DMS114 treated with DMSO at 0.1 percent for 48 hours (cell line): Measurements from ENCODE around the gene TRPC4AP.
"Not testable (repeated sequence)": the region's sequence is repeated elsewhere in the genome, so short reads cannot be mapped to it uniquely, and the experiment has no call there.

ENCODE experiments used
- DNase-seq: peaks from one replicate; lab custom pipeline; 2025; ENCODE audit not compliant: unreplicated experiment; lab: John Stamatoyannopoulos, UW

The TRPC4AP gene

DNA sequence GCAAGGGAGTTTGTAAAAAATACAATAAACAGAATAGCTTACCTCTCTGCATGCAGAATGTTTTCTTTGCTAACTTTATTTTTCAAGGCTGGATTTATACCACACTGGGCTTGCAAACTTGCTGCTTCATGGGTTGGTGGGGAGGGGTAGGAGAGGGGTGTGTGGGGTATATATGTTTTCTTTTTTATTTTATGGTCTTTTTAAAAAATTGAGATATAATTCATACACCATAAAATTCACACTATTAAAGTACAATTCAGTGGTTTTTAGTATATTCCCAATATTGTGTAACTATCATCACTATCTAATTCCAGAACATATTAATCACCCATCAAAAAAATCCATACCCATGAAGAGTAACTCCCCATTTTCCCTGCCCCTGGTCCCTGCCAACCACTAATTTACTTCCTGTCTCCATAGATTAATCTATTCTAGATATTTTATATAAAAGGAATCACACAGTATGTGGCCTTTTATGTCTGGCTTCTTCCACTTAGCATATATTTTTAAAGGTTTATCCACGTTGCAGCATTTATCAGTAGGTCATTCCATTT, 14.3 kb upstream of the TRPC4AP start:
- DNase-seq, result no peak

DNA sequence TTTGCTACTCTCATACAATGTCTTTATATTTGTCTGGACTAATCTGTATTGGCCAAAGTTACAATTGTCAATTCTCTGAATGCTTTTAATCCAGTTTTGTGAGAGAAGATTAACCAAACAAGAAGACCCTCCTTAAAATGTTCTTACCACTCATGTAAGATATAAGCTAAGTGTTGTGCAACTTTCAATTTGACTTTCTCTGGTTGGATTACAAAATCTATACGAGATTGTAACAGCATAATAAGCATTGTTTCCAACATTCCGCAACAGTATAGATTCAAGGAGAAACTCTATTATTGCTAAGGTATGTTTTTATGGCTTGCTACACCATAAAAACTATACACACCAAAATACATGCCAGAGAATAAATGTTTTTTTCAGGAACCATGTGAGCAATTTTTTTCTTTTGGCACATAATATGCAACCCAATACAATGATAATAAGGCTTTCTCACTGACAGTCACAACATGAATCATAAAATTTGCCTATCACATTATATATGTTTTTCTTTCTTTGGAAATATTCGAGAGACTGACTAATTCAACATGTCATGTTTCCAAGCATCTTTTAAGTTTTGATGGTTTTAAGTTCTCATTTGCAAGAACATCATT, 12.2 kb upstream of the TRPC4AP start:
- no peak for DNase-seq

DNA sequence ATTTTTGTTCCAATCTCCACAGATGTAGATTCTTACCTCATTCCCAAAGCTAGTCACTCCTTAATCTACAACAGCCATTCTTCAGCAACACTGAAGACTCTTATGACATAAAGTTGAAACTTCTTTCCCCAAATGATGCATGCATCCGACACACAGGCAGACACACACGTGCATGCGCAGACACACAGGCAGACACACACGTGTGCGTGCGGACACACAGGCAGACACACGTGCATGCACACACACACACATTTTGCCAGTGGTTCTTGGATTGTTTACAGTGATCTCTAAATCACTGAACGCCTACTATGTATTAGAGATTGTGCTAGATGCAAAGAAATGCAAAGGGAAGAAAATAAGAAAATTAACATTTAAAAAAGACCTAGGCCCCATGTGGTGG, 9.0 kb upstream of the TRPC4AP start:
- no peak for DNase-seq

DNA sequence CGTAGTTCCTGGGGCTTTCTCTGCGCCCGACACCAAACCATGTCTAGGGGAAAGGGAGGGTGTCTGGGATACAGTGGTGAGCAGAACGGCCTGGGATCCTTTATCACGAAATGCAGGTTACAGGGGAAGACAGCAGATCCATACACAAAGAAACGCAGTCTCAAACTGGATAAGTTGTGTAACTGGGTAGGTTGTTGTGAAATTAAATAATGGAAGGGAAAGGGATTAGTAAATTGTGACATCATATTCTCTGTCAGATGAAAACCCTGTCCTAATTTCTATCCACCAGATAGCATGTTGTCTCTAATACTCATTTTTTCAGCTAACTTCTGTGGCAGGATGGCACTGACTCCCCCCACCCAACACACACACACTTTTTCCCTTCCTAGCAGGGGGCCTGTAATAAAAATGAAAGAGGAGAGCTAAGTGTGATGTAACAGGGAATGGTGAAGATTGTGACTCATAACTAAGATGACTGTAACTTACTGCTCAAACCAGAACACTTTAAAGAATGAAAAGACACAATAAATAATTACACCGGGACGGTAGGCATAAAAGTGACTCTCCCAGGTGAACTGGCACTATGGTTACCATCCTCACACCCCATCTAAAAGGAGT, 769 bp upstream of the TRPC4AP start:
- DNase-seq, result no peak

DNA sequence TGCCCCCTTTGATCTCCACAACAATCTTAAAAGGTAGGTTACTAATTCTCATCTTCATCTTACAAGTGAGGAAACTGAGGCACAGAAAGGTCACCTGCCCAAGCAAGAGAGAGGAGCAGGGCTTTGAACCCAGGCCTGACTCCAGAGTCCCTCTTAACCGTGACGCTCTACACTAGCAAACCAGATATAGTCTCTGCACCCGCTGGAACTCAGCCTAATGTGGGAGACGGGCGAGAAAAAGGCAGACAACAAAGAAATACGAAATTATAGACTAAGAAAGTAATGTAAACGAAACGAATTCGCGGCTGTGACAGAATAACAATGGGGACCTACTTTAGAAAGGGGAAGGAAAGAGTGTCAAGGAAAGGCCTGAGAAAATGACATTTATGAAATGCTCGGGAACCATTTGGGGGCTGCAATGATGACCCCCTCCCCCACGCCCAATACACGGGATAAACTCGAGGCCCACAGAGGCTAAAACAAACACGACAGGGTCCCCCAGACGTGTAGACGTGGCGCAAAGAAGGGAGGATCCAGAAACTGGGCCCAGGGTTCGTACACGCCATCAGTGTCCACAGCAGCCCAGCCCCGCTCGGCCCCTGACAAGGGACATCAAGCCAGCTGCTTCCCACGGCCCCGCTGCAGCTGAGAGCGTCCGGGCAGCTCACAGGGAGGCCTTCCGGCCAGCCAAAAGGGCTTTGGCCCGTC, 637 bp downstream of the TRPC4AP start:
- DNase-seq, result no peak

DNA sequence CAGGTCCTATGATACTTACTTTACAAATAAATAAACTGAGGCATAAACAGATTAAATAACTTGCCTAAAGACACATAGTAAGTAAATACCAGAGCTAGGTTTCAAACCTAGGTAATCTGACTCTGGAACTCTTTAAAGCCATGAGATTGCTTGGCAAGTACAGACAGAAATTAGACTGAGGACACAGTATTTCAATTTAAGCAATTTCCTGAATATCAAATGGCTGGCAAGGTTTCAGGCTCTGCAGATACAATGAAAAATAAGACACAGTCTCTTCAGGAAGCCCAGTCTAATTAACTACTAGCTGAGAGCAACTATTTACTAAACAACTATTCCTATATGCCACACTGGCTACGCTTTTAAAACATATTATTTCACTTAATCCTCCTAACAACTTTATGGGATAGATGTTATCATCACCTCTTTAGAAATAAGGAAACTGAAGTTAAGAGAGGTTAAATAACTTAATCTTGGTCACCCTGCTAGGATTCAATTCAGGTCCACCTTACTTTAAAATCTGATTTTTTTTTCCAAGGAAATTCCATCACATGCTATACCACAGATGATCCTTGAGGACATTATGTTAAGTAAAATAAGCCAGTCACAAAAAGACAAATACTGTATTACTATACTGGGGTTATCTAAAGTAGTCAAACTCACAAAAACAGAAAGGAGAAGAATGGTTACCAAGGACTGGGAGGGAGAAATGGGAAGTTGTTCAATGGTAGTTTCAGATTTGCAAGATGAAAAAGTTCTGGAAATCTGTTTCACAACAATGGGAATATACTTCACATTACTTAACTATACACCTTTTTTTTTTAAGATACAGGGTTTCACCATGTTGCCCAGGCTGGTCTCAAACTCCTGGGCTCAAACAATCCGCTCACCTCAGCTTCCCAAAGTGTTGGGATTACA, 4.1 kb downstream of the TRPC4AP start:
- DNase-seq, result no peak

DNA sequence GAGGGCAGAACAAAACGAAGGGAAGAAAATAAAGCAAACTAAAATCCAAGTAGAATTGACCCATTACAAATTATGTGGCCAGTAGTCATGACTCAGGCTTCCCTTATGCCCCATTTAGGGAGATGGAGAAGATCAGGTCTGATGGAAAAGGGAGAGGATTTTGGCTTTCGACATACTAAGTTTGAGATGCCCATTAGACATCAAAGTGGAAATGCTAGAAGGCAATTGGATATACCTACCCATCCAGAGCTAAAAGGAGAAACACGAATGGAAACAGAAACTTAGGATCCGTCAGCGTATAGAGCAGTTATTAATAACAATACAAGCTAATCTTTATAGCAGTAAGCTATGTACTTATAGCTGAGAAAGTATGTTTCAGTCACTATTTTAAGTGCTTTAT, 4.8 kb downstream of the TRPC4AP start:
- DNase-seq, result no peak

DNA sequence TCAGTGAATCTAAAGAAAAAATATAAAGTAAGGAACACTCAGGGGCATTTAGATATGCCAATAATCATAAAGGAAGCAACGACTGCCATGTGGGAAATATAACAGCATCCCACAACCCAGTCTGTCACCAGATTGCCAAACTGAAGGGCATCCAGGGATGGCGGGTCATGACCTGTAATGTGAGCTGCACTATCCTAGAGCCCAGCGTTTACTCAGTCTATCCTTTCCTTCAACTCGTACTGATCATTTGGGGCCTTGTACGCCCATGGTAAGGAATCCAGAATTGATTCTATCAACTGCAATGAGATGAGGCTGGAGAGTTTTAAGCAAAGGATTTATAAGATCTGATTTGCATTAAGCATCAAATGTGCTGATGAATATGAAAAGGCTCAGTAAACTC, 5.3 kb downstream of the TRPC4AP start:
- no peak for DNase-seq

DNA sequence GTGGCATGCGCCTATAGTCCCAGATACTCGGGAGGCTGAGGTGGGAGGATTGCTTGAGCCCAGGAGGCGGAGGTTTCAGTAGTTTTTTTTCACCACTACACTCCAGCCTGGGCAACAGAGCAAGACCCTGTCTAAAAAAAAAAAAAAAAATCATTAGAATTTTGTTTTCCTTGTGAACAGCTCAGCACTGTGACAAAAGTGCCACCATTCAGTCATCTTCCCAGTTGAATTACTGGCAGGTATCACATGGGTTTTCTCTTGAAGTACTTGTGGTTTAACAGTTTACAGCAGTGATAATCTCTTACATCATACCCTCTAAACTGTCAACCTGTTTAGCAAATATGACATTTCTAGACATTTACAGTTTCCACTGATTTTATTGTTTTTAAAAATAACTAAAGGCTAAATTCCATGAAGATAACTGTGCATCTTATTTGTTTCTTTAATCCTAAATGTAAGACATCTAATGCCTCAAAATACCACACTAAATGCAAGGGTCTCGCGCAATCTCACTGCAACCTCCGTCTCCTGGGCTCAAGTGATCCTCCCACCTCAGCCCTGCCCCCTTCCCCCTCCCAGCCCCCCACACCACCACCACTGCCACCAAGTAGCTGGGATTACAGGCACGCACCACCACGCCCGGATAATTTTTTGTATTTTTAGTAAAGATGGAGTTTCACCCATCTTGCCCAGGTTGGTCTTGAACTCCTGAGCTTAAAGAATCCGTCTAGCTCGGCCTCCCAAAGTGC, 7.0 kb downstream of the TRPC4AP start:
- no peak for DNase-seq

DNA sequence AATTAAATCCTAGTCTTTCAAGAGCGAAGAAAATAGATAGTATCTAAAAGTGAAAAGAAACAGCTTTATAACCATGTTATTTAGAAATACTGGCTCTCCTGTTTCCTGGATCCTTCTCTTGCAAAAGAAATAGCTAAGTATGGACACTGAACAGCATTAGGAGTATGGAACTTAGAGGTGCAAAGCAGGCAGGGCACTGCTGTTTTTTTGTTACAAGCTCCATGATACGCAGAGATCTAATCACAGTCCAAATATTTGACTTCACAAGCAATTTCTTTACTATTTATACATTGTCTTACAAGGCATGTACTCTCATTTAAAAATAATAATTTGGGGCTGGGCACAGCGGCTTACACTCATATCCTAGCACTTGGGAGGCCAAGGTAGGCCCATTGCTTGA, 7.6 kb downstream of the TRPC4AP start:
- no peak for DNase-seq

DNA sequence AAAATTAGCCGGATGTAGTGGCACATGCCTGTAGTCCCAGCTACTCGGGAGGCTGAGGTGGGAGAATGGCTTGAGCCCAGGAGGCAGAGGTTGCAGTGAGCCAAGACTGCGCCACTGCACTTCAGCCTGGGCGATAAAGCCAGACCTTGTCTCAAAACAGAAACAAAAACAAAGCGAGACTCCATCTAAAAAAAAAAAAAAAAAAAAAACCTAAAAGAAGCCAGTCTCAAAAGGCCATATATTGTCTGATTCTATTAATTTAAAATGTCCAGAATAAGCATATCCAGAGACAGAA, 12.3 kb downstream of the TRPC4AP start:
- DNase-seq, result not testable (repeated sequence)

DNA sequence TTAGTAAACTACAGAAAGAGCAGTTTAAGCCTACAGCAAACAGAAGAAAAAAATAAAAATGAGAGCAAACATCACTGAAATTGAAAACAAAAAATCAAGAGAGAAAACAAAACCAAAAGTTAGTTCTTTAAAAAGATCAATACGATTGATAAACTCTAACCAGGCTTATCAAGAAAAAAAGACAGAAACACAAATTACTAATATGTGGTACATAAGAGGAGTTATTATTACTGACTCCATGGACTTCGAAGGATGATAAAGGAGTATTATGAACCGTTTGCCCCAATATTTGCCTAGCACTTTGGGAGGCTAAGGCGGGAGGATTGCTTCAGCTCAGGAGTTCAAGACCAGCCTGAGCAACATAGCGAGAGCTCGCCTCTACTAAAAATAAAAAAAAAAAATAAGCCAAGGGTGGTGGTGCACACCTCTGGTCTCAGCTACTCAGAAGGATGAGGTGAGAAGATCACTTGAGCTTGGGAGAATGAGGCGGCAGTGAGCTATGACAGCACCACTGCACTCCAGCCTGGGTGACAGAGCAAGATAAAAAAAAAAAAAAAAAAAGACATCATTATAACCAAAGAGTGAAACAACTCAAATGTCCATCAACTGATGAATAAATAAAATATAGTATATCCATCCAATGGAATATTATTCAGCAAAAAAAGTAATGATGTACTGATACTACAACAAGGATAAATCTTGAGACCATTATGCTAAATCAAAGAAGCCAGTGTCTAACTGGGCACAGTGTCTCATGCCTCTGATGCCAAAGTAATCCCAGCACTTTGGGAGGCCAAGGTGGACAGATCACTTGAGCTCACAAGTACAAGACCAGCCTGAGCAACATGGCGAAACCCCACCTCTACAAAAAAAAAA, 12.9 kb downstream of the TRPC4AP start:
- DNase-seq, result no peak

DNA sequence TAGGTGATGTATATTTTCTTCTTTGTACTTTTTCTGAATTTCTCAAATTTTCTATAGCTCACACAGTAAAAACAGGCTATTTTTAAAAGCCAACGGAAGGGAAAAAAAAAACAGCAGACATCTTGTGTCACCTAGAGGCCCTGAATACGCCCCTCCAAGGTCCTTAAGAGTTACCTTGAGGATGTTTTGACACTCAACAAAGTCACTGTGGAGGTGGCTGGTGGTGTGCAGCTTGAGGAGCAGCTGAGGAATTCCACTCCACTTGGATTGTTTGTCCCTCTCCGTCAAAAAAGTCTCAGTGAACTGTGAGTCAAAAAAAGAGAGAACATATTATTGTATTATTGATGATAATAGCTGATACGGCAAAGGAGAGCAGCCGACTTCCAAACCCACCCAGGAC, 14.7 kb downstream of the TRPC4AP start:
- no peak for DNase-seq

DNA sequence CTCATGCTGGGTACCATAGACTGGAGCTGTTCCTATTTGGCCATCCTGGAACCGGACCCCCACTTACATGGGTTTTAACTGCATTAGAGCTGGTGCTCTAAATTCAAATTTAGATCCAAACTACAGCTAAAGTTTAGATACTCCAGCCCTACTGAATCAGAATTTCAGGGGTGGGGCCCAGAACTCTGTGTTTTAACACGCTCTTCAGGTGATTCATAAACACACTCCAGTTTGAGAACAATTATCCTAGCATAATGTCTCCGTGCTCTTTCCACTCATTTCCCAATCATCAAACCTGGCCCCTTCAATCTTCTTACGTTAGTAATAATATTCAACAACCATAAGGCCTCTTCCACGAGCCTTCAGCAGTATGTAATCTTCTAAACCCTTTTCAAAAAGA, 15.3 kb downstream of the TRPC4AP start:
- DNase-seq, result no peak

DNA sequence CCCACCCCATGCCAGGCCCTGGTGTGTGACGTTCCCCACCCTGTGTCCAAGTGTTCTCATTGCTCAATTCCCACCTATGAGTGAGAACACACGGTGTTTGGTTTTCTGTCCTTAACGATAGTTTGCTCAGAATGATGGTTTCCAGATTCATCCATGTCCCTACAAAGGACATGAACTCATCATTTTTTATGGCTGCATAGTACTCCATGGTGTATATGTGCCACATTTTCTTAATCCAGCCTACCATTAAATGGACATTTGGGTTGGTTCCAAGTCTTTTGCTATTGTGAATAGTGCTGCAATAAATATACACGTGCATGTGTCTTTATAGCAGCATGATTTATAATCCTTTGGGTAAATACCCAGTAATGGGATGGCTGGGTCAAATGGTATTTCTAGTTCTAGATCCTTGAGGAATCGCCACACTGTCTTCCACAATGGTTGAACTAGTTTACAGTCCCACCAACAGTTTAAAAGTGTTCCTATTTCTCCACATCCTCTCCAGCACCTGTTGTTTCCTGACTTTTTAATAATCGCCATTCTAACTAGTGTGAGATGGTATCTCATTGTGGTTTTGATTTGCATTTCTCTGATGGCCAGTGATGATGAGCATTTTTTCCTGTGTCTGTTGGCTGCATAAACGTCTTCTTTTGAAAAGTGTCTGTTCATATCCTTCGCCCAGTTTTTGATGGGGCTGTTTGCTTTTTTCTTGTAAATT, 21.0 kb downstream of the TRPC4AP start:
- DNase-seq, result not testable (repeated sequence)

DNA sequence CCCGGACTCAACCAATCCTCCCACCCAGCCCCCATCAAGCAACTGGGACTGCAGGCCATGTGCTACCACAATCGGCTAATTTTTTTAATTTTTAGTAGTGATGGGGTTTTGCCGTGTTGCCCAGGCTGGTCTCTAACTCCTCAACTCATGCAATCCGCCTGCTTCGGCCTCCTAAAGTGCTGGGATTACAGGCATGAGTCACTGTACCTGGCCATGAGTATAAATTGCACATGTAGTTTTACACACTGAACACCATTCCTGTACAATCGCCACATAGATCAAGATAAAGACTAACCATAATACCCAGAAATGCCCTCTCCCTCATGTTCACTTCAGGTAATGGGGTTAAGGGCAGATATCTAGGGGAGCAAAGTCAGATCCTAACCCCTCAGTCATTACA, 26.4 kb downstream of the TRPC4AP start:
- no peak for DNase-seq

DNA sequence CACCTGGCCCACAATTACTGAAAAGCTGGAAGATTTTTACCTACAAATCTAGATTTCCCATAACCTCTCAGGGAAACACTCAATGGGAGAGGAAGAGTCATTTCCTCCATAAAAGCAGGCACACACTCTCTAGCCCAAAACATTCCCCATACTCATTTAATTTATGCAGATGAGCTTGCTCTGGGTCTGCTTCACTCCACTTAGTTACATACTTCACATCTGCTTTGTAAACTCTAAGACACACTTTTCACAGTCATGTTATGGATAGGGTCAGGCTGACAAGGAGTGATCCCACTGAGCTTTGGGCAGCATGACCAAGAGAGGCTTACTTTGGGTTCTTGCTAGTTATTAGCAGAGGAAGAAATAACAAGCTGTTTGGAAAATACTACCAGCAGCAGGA, 27.4 kb downstream of the TRPC4AP start:
- DNase-seq, result no peak

DNA sequence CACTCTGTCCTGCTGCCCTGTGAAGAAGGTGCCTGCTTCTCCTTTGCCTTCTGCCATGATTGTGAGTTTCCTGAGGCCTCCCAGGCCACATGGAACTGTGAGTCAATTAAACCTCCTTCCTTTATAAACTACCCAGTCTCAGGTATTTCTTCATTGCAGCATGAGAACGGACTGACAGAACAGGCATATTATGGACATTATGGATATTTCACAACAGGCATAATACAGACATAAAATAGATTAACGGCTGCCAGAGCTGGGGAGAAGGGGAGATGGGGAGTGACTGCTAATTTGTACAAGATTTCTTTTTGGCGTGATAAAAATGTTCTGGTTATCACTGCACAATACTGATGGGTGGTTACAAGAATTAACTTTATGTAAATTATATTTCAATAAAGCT, 29.4 kb downstream of the TRPC4AP start:
- no peak for DNase-seq

DNA sequence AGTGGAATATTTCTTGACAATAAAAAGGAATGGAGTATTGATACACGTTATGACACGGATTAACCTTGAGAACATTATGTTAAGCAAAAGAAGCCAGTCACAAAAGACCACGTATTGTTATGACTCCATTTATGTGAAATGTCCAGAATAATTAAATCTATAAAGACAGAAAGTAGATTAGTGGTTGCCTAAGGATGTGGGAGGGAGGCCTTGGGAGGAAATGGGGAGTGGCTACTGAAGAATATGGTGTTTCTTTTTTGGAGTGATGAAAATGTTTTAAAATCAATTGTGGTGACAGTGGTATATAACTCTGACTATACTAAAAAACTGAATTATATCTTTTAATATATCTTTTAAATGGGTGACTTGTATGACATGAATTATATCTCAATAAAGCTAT, 30.1 kb downstream of the TRPC4AP start:
- no peak for DNase-seq
